Keratinocyte (primary cell): Measurements from ENCODE around the gene PTPRD. TPM values are rescaled to one million over a fixed set of nuclear protein-coding genes. Genes with fewer than 3 reads are reported as not detected.

Source experiments
- DNase-seq: peaks from one replicate; pipeline ENCODE4 v3.0.0-alpha.2; 2011; ENCODE audit warnings: low read depth, missing footprints, low spot score
- FAIRE-seq: peaks from 2 replicates; lab custom pipeline; 2011; peaks lifted over from hg19 to GRCh38; lab: Jason Lieb, UNC
- H2AFZ ChIP-seq: 2 replicates; pipeline ENCODE4 v1.6.0; 2012; ENCODE audit warnings: low read length, control low read depth, inconsistent platforms; ENCODE audit not compliant: control insufficient read depth
- H3K27ac ChIP-seq: 2 replicates; pipeline ENCODE4 v1.5.1; 2011; ENCODE audit warnings: low read length; ENCODE audit not compliant: control insufficient read depth, insufficient read depth
- H3K27me3 ChIP-seq: 3 replicates; pipeline ENCODE4 v1.6.0; 2011; ENCODE audit warnings: low read length; ENCODE audit not compliant: control insufficient read depth, insufficient read depth; ENCODE audit errors: extremely low read depth
- H3K36me3 ChIP-seq, 2 experiments: 2 replicates in 1 of 2; 3 replicates in 1 of 2; pipeline ENCODE4 v1.5.1; 2011; ENCODE audit warnings: low read length in 2 of 2, mild to moderate bottlenecking in 1 of 2; ENCODE audit not compliant: control insufficient read depth in 2 of 2, insufficient read depth in 2 of 2; ENCODE audit errors: extremely low read depth in 1 of 2
- H3K4me1 ChIP-seq: 3 replicates; pipeline ENCODE4 v1.5.1; 2011; ENCODE audit warnings: low read length; ENCODE audit not compliant: control insufficient read depth, insufficient read depth; ENCODE audit errors: extremely low read depth
- H3K4me2 ChIP-seq: 3 replicates; pipeline ENCODE4 v1.6.0; 2011; ENCODE audit warnings: low read depth, low read length; ENCODE audit not compliant: control insufficient read depth, insufficient read depth; ENCODE audit errors: extremely low read depth
- H3K4me3 ChIP-seq, 3 experiments: fragments of 200-600 bp in 1 of 3; sonication (generic) in 1 of 3; 2 replicates in 2 of 3; 3 replicates in 1 of 3; pipeline ENCODE4 v1.5.1; 2011 to 2016; ENCODE audit warnings: low read length in 3 of 3, mild to moderate bottlenecking in 3 of 3, control low read depth in 2 of 3, inconsistent platforms in 1 of 3, low read depth in 1 of 3, mixed read lengths in 1 of 3, mixed run types in 1 of 3, moderate library complexity in 1 of 3; ENCODE audit not compliant: control insufficient read depth in 2 of 3, insufficient read depth in 2 of 3; ENCODE audit errors: extremely low read depth in 1 of 3
- H3K79me2 ChIP-seq: 2 replicates; pipeline ENCODE4 v1.6.0; 2012; ENCODE audit warnings: low read length; ENCODE audit not compliant: control insufficient read depth, insufficient read depth
- H3K9ac ChIP-seq: 3 replicates; pipeline ENCODE4 v1.6.0; 2011; ENCODE audit warnings: low read length; ENCODE audit not compliant: control insufficient read depth, insufficient read depth; ENCODE audit errors: extremely low read depth
- H3K9me1 ChIP-seq: 3 replicates; pipeline ENCODE4 v1.6.0; 2011; ENCODE audit warnings: low read length; ENCODE audit not compliant: control insufficient read depth, insufficient read depth; ENCODE audit errors: extremely low read depth
- H3K9me3 ChIP-seq: 2 replicates; pipeline ENCODE4 v1.5.1; 2012; ENCODE audit warnings: low read depth, low read length; ENCODE audit not compliant: control insufficient read depth
- H4K20me1 ChIP-seq: 3 replicates; pipeline ENCODE4 v1.6.0; 2011; ENCODE audit warnings: low read length; ENCODE audit not compliant: control insufficient read depth, insufficient read depth; ENCODE audit errors: extremely low read depth
- CTCF ChIP-seq, 3 experiments: IDR thresholded peaks in 1 of 3; conservative IDR thresholded peaks in 1 of 3; optimal IDR thresholded peaks in 1 of 3; 2 replicates in 2 of 3; 3 replicates in 1 of 3; pipeline versions ENCODE3 to v1.5.1; 2011; ENCODE audit warnings: low read length in 3 of 3, mild to moderate bottlenecking in 3 of 3, moderate library complexity in 2 of 3, control low read depth in 1 of 3, inconsistent platforms in 1 of 3; ENCODE audit not compliant: insufficient read depth in 2 of 3; ENCODE audit errors: extremely low read depth in 1 of 3
- EZH2 ChIP-seq: IDR thresholded peaks from one replicate; pipeline ENCODE4 v1.6.1; 2012; ENCODE audit warnings: inconsistent platforms, mild to moderate bottlenecking, low read length, moderate library complexity
- dilution Hi-C: fragments of 300-500 bp; cut with MboI; formaldehyde crosslinking; loops from one replicate; pipeline ENCODE4 v1.7.0; 2020; ENCODE audit warnings: low sequenced_read_pairs; ENCODE audit not compliant: extremely low pct_ligation_motif_present
- polyA plus RNA-seq, 5 experiments: library from polyadenylated mRNA; depleted of rRNA in 3 of 5; stranded (reverse) in 3 of 5; stranded (forward) in 1 of 5; unstranded in 1 of 5; fragments of >200 nt; gene quantifications; 1 replicate in 1 of 5; 2 replicates in 3 of 5; 3 replicates in 1 of 5; pipeline versions ENCODE4 v1.2.1 to v1.2.3, GENCODE V29; 2011 to 2012; ENCODE audit warnings: missing spikeins in 2 of 5, low read depth in 1 of 5, low replicate concordance in 1 of 5

PTPRD gene
- polyA plus RNA-seq, 1 donor (not counting 4 experiments of a cell fraction or from before 2014, with no cell fraction given), result 0.10 TPM

- no peaks in the 10 kb centered on the region for H3K9me1 ChIP-seq
- H3K4me2 ChIP-seq, result no peak overlapping the region
- no peaks in the 10 kb centered on the region for H3K79me2 ChIP-seq
- no peaks in the 10 kb centered on the region for H3K36me3 ChIP-seq
- H4K20me1 ChIP-seq, result no peaks in the 10 kb centered on the region
- H3K4me1 ChIP-seq, result no peaks in the 10 kb centered on the region
- H3K4me3 ChIP-seq, result no peak overlapping the region
- no peak overlapping the region for H3K27ac ChIP-seq
- H3K9ac ChIP-seq, result no peak overlapping the region
- no peak overlapping the region for H2AFZ ChIP-seq
- H3K27me3 ChIP-seq, result no peaks in the 10 kb centered on the region
- dilution Hi-C loops, result no loop called here
- no peak for TF ChIP-seq EZH2
- TF ChIP-seq CTCF (optimal IDR thresholded peaks at IDR 0.05 in 1 of 3, IDR thresholded peaks at IDR 0.05 in 1 of 3, conservative IDR thresholded peaks at IDR 0.05 in 1 of 3; ENCODE audit: extremely low read depth in 1 of 3, insufficient read depth in 2 of 3, low read length in 3 of 3), result no peak
- no peaks in the 10 kb centered on the region for H3K9me3 ChIP-seq
- FAIRE-seq (no peak), DNase-seq (no peak)
These were observed 1848.8 kb downstream of the PTPRD start for GRCh38 chr9:8764051-8764450.

GRCh38 chr9:8762479-8763085 lies 1850.2 kb downstream of the PTPRD start:
- Histone ChIP-seq H3K4me1 (no peaks in the 10 kb centered on the region), H4K20me1 (no peaks in the 10 kb centered on the region), H3K4me2 (no peak overlapping the region), H3K36me3 (no peaks in the 10 kb centered on the region), H3K79me2 (no peaks in the 10 kb centered on the region), H3K27me3 (no peaks in the 10 kb centered on the region), H3K27ac (no peak overlapping the region), H3K9ac (no peak overlapping the region), H2AFZ (no peak overlapping the region), H3K4me3 (no peak overlapping the region), H3K9me3 (no peaks in the 10 kb centered on the region), H3K9me1 (no peaks in the 10 kb centered on the region)
- TF ChIP-seq CTCF (optimal IDR thresholded peaks at IDR 0.05 in 1 of 3, IDR thresholded peaks at IDR 0.05 in 1 of 3, conservative IDR thresholded peaks at IDR 0.05 in 1 of 3; ENCODE audit: extremely low read depth in 1 of 3, insufficient read depth in 2 of 3, low read length in 3 of 3), result no peak
- TF ChIP-seq EZH2, result no peak
- dilution Hi-C loops, result no loop called here
- no peak for DNase-seq
- no peak for FAIRE-seq
